OCI-M2 (cell line): Measurements from ENCODE around the gene GRIN1.

Source experiments
- DNase-seq: peaks from one replicate; lab custom pipeline; 2025; ENCODE audit not compliant: unreplicated experiment; lab: John Stamatoyannopoulos, UW

GRIN1 gene

GRCh38 chr9:137147091-137147792, 8.3 kb downstream of the GRIN1 start:
- no peak for DNase-seq

DNA sequence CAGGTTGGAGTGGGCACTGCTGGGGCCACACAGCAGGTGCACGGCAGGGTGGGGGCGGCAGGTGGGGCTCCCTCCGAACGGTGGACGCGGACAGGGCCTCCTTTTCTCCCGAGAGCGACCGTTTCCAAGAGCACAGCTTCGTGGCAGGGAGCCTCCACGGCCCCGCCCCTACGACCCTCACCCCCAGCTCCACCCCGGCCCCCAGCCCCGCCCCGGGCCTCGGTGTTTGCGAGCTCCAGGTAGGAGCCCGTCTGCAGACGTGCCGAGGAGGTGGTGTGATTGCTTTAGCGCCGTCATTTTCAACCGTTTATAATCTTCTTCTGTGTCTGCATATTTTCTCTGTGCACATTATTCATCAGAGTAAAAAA, 8.8 kb downstream of the GRIN1 start:
- DNase-seq: no peak

DNA sequence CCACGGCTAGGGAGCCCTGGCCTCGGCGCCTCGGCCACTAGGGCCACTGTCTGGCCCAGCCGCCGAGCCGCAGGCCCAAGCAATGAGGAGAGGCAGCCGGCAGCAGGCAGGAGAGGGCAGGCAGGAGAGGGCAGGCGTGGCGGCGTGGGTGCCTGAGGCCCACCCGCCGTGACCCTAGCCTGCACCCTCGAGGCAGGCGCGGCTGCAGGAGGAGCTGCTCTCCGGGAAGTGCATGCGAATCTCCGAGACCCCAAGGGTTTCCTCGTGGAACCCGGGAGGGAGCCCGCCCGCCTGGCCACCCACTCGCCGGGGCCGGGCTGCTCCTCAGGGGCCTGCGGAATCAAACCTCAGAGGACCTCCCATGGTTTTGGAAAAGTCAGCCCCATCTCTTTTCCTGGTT, 9.3 kb downstream of the GRIN1 start:
- DNase-seq: no peak

DNA sequence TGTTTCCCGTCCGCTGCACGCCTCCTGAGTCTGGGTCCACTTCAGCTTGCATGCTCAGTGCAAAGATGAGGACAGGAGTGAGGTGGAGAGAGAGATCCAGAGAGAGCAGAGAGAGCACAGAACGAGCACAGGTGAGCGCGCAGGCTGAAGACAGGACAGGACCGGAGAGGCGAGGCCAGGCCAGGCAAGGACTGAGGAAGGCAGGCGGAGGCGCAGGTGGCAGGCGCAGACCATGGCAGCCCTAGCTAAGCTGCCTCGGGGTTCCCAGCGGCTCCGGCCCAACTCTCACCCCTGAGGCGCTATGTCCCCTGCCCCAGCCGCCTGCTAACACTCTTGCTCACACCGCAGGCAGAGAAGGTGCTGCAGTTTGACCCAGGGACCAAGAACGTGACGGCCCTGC, 9.7 kb downstream of the GRIN1 start:
- DNase-seq: no peak

DNA sequence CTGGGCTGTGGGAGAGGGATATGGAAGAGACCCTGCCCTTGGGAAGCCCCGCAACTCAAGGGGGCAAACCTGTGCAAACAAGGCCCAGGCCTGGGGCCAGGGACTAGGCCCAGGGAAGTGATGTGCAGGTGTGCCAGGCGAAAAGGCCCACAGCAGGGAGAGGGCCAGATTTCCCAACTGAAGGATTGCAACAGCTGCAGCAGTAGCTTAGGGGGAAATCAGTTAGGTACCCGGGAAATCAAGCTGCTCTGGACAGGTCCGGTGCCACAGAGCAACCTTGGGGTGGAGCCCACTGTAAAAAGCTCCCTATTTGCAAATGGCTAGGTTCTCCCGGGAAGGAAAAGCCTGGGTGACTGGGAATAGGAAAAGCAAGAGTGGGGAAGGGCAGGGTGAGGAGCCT, 10.4 kb downstream of the GRIN1 start:
- no peak for DNase-seq

- DNase-seq: peak; percentile 88
Measured at GRCh38 chr9:137149942-137150616, 11.1 kb downstream of the GRIN1 start.

GRCh38 chr9:137150617-137151457, 11.9 kb downstream of the GRIN1 start:
- DNase-seq: peak; percentile 88

DNA sequence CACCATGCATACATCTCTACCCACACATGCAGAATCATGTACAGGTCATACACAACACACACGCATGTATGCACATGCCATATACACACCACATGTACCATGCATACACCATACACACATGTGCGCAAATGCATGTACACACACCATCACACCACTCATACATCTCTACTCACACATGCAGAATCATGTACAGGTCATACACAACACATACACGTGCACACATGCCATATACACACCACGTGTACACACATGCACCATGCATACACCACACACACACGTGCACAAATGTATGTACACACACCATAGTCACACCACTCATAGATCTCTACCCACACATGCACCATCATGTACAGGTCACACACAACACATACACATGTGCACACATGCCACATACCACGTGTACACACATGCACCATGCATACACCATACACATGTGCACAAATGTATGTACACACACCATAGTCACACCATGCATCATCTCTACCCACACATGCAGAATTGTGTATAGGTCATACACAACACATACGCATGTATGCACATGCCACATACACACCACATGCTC, 14.0 kb downstream of the GRIN1 start:
- no peak for DNase-seq

DNA sequence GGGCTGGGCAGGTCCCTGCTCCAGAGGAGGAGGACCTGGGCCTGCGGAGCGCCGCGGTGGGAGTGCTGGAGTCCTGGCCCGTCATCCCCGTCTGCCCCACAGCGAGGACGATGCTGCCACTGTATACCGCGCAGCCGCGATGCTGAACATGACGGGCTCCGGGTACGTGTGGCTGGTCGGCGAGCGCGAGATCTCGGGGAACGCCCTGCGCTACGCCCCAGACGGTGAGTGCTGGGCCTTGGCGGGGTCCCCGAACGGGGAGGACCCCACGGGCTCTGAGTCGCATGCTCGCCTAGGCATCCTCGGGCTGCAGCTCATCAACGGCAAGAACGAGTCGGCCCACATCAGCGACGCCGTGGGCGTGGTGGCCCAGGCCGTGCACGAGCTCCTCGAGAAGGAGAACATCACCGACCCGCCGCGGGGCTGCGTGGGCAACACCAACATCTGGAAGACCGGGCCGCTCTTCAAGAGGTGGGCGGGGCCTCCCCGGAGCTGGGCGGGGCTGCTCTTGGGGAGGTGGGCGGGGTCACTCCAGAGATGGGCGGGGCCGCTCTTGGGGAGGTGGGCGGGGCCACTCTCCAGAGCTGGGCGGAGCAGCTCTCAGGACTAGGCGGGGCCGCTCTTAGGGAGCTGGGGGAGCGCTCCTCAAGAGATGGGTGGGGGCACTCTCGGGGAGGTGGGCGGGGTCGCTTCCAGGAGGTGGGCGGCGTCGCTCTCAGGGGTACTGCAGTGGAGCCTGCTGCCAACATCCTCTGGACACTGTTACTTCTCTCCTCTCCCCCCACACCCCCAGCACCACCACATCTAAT, 17.8 kb downstream of the GRIN1 start:
- no peak for DNase-seq

- DNase-seq: no peak
Measured at GRCh38 chr9:137157618-137158415, 18.9 kb downstream of the GRIN1 start.

DNA sequence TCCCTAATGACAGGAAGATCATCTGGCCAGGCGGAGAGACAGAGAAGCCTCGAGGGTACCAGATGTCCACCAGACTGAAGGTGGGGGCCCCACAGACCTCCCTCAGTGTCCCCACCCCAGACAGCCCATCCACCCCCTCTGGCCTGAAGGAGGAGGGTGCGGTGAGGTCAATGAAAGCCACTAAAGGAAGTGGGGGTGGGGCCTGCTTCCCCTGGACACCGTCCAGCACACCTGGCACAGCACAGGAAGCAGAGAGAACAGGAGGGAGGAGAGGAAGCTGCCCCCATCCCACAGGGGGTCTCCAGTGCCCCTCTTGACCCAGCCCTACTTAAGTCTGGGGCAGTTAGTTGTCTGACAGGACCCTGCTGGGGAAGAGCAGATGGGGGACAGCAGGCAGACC, 19.7 kb downstream of the GRIN1 start:
- DNase-seq: no peak

DNA sequence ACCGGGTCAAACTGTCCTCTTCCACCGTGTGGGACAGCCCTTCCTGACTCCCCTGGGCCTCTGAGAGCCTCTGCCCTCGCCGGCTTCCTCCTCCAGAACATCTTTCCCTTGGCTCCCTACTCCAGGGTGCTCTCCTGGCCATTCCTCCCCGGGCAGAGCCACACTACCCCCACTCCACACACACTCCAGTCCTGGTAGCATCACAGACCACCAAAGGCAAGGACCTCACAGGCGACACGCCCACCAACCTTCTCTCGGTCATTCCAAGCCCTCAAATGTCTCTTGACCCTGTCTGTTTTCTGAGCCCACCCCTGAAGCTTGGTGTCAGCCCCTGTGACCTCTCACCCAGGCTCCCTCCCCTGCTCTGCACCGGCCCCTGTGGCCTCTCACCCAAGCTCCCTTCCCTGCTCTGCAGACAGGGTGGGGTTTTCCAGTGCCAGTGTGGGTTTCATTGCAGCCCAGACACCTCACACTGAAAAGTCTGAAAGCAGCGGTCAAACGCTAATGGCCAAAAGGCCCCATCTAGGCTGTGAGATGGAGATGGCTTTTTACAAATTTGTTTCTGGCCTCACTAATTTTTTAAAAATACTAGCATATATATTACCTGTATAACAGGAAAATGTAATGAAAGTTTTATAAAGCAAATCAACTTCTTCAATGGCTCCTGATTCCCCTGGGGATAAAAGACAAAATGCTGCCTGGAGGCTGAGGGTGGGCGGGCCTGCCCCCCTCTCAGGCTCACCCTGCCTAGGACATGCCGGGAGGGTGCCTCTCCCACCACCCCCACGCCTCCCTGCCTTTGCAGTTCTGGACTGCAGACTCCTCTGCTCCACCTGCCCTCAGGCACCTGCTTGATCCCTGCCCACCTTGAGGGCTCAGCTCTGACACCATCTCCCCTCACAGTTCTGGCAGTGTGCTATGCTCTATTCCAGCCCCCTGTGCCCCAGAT, 20.4 kb downstream of the GRIN1 start:
- no peak for DNase-seq

DNA sequence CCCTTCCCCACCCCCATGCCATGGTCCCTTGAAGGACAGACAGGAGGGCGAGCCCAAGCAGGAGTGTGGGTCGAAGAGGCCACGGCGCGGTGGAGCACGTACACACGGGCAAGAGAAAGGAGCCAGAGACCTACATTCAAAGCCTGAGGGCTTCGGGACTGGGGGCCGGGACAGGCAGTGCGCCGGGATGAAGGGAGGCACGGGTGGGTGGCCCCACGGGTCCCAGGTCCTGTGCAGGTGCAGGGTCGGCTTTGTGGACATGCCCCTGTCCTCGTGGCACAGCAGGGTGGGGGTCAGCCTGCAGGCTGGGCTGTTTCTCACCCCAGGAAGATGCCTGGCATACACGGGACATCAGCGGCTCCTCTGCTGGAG, 21.1 kb downstream of the GRIN1 start:
- no peak for DNase-seq

DNA sequence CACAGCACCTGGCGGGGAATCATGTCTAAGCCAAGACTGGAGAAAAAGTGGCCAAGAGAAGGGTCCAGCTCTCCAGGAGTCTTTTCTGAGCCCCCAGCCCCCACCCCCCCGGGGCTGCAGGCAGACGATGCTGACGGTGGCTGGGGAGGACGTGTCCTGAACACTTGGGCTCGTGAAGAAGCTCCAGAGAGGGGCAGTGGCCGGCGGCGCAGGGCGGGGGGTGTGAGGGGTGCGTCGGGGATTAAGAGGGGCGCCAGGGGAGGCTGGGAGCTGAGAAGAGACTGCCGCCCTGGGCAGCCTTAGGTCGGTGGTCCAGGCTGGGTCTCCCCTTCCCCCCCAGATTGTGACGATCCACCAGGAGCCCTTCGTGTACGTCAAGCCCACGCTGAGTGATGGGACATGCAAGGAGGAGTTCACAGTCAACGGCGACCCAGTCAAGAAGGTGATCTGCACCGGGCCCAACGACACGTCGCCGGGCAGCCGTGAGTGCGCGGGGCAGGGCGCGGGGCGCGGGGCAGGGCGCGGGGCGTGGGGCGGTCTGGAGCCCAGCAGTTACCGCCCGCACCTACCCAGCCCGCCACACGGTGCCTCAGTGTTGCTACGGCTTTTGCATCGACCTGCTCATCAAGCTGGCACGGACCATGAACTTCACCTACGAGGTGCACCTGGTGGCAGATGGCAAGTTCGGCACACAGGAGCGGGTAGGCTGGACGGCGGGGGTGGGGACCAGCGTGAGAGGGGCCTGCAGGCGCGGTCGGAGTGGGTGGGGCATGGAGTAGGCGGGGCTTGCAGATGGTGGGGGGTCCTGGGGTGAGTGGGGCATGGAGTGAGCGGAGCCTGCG, 22.0 kb downstream of the GRIN1 start:
- no peak for DNase-seq

- DNase-seq: no peak
Measured at GRCh38 chr9:137161558-137162486, 22.9 kb downstream of the GRIN1 start.

DNA sequence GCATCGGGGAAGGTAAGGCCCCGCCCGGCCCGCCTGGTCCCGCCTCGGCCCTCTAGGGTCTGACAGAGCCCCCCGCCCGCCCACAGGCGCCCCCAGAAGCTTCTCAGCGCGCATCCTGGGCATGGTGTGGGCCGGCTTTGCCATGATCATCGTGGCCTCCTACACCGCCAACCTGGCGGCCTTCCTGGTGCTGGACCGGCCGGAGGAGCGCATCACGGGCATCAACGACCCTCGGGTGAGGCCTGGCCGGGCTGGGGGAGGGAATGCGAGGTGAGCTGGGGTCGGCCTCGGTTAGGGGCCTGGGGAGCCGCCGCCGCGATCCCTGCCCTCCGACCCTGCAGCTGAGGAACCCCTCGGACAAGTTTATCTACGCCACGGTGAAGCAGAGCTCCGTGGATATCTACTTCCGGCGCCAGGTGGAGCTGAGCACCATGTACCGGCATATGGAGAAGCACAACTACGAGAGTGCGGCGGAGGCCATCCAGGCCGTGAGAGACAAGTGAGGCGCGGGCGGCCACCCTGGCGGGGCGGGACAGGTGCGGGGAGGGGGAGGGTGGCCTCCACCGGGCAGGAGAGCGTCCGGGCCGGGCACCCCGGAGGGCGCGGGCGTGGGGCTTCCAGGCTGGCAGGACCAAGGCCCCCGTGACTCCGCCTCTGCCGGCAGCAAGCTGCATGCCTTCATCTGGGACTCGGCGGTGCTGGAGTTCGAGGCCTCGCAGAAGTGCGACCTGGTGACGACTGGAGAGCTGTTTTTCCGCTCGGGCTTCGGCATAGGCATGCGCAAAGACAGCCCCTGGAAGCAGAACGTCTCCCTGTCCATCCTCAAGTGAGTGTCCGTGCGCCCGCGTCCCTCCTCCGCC, 23.8 kb downstream of the GRIN1 start:
- DNase-seq: no peak
